WTC11 (cell line): ENCODE results near the gene TSPAN18. TPM values are rescaled to one million over a fixed set of nuclear protein-coding genes. Genes with fewer than 3 reads are reported as not detected.
A peak's percentile ranks its signal among the peaks of the same experiment; 100 is the strongest.

Experiments used
- ATAC-seq: fragments of 200-7000 bp; cut with Tn5 transposase; 2 replicates; pipeline ENCODE4 v1.10.0; 2021; ENCODE audit warnings: mild to moderate bottlenecking, moderate library complexity
- CTCF ChIA-PET: fragments of 300-600 bp; sonication (Branson Sonifier 250); formaldehyde crosslinking; loops from one replicate; lab custom pipeline; 2021; ENCODE audit warnings: antibody characterized with exemption; lab: Charles Lee
- POLR2A ChIA-PET: fragments of 350-600 bp; sonication (Branson Sonifier 250); formaldehyde crosslinking; loops from one replicate; lab custom pipeline; 2021; ENCODE audit warnings: antibody characterized with exemption; lab: Charles Lee
- DNase-seq: peaks from one replicate; pipeline ENCODE4 v3.0.0; 2021; ENCODE audit warnings: low spot score
- H3K27ac Mint-ChIP-seq: 2 replicates; pipeline ENCODE4 v1.8.0; 2021; ENCODE audit warnings: mixed read lengths
- H3K27me3 Mint-ChIP-seq: 2 replicates; pipeline ENCODE4 v1.8.0; 2021; ENCODE audit warnings: low read depth, mild to moderate bottlenecking, moderate library complexity, mixed read lengths
- H3K36me3 Mint-ChIP-seq: 2 replicates; pipeline ENCODE4 v1.8.0; 2021; ENCODE audit warnings: mixed read lengths
- H3K4me1 Mint-ChIP-seq: 2 replicates; pipeline ENCODE4 v1.8.0; 2022; ENCODE audit warnings: mixed read lengths
- H3K4me3 Mint-ChIP-seq: 2 replicates; pipeline ENCODE4 v1.8.0; 2021; ENCODE audit warnings: mild to moderate bottlenecking, moderate library complexity, mixed read lengths
- H3K9me3 Mint-ChIP-seq: 2 replicates; pipeline ENCODE4 v1.8.0; 2021; ENCODE audit warnings: mixed read lengths
- CREB1 ChIP-seq: sonication (generic); formaldehyde crosslinking; IDR thresholded peaks from 2 replicates; pipeline ENCODE4 v1.8.0; 2023; ENCODE audit warnings: mild to moderate bottlenecking, missing genetic modification reagents
- ELF4 ChIP-seq: sonication (generic); formaldehyde crosslinking; IDR thresholded peaks from 2 replicates; pipeline ENCODE4 v1.8.1; 2022; ENCODE audit warnings: low read depth, mild to moderate bottlenecking, moderate library complexity, missing genetic modification reagents
- FOXK1 ChIP-seq: sonication (generic); formaldehyde crosslinking; IDR thresholded peaks from 2 replicates; pipeline ENCODE4 v1.8.0; 2022; ENCODE audit warnings: mild to moderate bottlenecking, moderate library complexity, missing genetic modification reagents
- HMGXB4 ChIP-seq: sonication (generic); formaldehyde crosslinking; IDR thresholded peaks from 2 replicates; pipeline ENCODE4 v1.8.1; 2023; ENCODE audit warnings: mild to moderate bottlenecking, moderate library complexity, missing genetic modification reagents
- NR2C2 ChIP-seq: sonication (generic); formaldehyde crosslinking; IDR thresholded peaks from 2 replicates; pipeline ENCODE4 v1.8.0; 2022; ENCODE audit warnings: mild to moderate bottlenecking, missing genetic modification reagents
- RELA ChIP-seq: sonication (generic); formaldehyde crosslinking; IDR thresholded peaks from 2 replicates; pipeline ENCODE4 v1.8.1; 2022; ENCODE audit warnings: missing genetic modification reagents, mild to moderate bottlenecking, borderline replicate concordance
- RORB ChIP-seq: fragments of 250-450 bp; sonication (Bioruptor Pico); IDR thresholded peaks from 2 replicates; pipeline ENCODE4 v1.9.0; 2021; ENCODE audit warnings: mild to moderate bottlenecking
- STAT6 ChIP-seq: sonication (generic); formaldehyde crosslinking; conservative IDR thresholded peaks from 2 replicates; pipeline ENCODE4 v1.8.1; 2023; ENCODE audit warnings: mild to moderate bottlenecking, low read depth, missing genetic modification reagents, moderate library complexity
- TCF7 ChIP-seq: sonication (generic); formaldehyde crosslinking; IDR thresholded peaks from 2 replicates; pipeline ENCODE4 v1.8.0; 2022; ENCODE audit warnings: mild to moderate bottlenecking, low read depth, missing genetic modification reagents, moderate library complexity
- TEAD4 ChIP-seq: sonication (generic); formaldehyde crosslinking; IDR thresholded peaks from 2 replicates; pipeline ENCODE4 v1.8.0; 2022; ENCODE audit warnings: mild to moderate bottlenecking, missing genetic modification reagents
- ZNF121 ChIP-seq: sonication (generic); formaldehyde crosslinking; IDR thresholded peaks from 2 replicates; pipeline ENCODE4 v1.8.0; 2023; ENCODE audit warnings: missing genetic modification reagents
- ZNF281 ChIP-seq: sonication (generic); formaldehyde crosslinking; IDR thresholded peaks from 2 replicates; pipeline ENCODE4 v1.8.0; 2023; ENCODE audit warnings: mild to moderate bottlenecking, missing genetic modification reagents
- ZNF416 ChIP-seq: fragments of 250-450 bp; sonication (Bioruptor Pico); IDR thresholded peaks from 2 replicates; pipeline ENCODE4 v1.9.0; 2021; ENCODE audit warnings: mild to moderate bottlenecking, inconsistent platforms
- ZNF423 ChIP-seq: fragments of 250-450 bp; sonication (Bioruptor Pico); IDR thresholded peaks from 2 replicates; pipeline ENCODE4 v2.1.2; 2022; ENCODE audit warnings: mild to moderate bottlenecking, moderate library complexity
- total RNA-seq: library from RNA; stranded (reverse); gene quantifications from 3 replicates; pipeline ENCODE4 v1.2.3, GENCODE V29; 2021
- TF ChIP-seq, protein P1 (sequence below): sonication (generic); formaldehyde crosslinking; IDR thresholded peaks from 2 replicates; pipeline ENCODE4 v1.8.1; 2023; ENCODE audit warnings: mild to moderate bottlenecking, missing genetic modification reagents, moderate library complexity

TSPAN18 gene
- total RNA-seq, 1 experiment from 2014 or later: 44.7 TPM

- TF ChIP-seq HMGXB4 (CRISPR knock-in tag): no peak
- TF ChIP-seq FOXK1 (CRISPR knock-in tag): no peak
- no peak for TF ChIP-seq RELA
- no peak for TF ChIP-seq ZNF281 (CRISPR knock-in tag)
- no peak for TF ChIP-seq TCF7 (CRISPR knock-in tag)
- no peak for TF ChIP-seq TEAD4 (CRISPR knock-in tag)
- TF ChIP-seq, all 79 proteins: peak for 0
Measured at GRCh38 chr11:44787070-44787469, 60.3 kb downstream of the TSPAN18 start (continued).

- no peak overlapping the region for H3K4me3 Mint-ChIP-seq
- DNase-seq (no peak), ATAC-seq (no peak)
- no peaks in the 10 kb centered on the region for H3K36me3 Mint-ChIP-seq
- H3K9me3 Mint-ChIP-seq: no peaks in the 10 kb centered on the region
- TF ChIP-seq ZNF121 (no peak), CREB1 (CRISPR knock-in tag) (no peak), RELA (no peak), RORB (CRISPR knock-in tag) (no peak), NR2C2 (CRISPR knock-in tag) (no peak), ZNF416 (CRISPR knock-in tag) (no peak), ELF4 (CRISPR knock-in tag) (no peak), ZNF423 (CRISPR knock-in tag) (no peak), STAT6 (no peak)
- no peaks in the 10 kb centered on the region for H3K27me3 Mint-ChIP-seq
- CTCF ChIA-PET: interaction anchor here (0.7 to 2.8 kb wide), 5 partner anchors 11 to 360 kb away, joined by 3 to 10 read pairs (median 3); no protein-coding TSS in a partner anchor
- peaks cover 62% of the 10 kb centered on the region for H3K4me1 Mint-ChIP-seq
- no peak overlapping the region for H3K27ac Mint-ChIP-seq
- POLR2A ChIA-PET: no interaction called here
Measured at GRCh38 chr11:44787981-44788380, 61.2 kb downstream of the TSPAN18 start.

- Mint-ChIP-seq H3K27me3 (no peaks in the 10 kb centered on the region), H3K4me1 (peaks cover 66% of the 10 kb centered on the region), H3K4me3 (no peak overlapping the region), H3K36me3 (no peaks in the 10 kb centered on the region), H3K27ac (peak overlapping the region; percentile 53; the same call in 1 of the 2 replicates), H3K9me3 (no peaks in the 10 kb centered on the region)
- TF ChIP-seq, protein P1, sequence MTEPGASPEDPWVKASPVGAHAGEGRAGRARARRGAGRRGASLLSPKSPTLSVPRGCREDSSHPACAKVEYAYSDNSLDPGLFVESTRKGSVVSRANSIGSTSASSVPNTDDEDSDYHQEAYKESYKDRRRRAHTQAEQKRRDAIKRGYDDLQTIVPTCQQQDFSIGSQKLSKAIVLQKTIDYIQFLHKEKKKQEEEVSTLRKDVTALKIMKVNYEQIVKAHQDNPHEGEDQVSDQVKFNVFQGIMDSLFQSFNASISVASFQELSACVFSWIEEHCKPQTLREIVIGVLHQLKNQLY (CRISPR knock-in tag): no peak
- no peak for DNase-seq
- ATAC-seq: no peak
- POLR2A ChIA-PET: interaction anchor here (0.5 to 1.0 kb wide), 2 partner anchors 35 to 123 kb away, joined by 3 to 4 read pairs; no protein-coding TSS in a partner anchor
- CTCF ChIA-PET: interaction anchor here (0.8 to 2.8 kb wide), 11 partner anchors 10 to 316 kb away, joined by 3 to 10 read pairs (median 5); no protein-coding TSS in a partner anchor
Measured at GRCh38 chr11:44788536-44789261, 61.9 kb downstream of the TSPAN18 start.
